HCT116 (cell line): ENCODE measurements around the gene DENND2A. TPM values are rescaled to one million over a fixed set of nuclear protein-coding genes. Genes with fewer than 3 reads are reported as not detected.
A peak's percentile ranks its signal among the peaks of the same experiment; 100 is the strongest.

Experiments used
- ATAC-seq: fragments of 200-7000 bp; cut with Tn5 transposase; 2 replicates; pipeline ENCODE4 v1.9.1; 2020; ENCODE audit warnings: mild to moderate bottlenecking, moderate library complexity
- Bru-seq: library from RNA; stranded (reverse); fragments of 400-500 nt; gene quantifications from one replicate; lab custom pipeline; 2021; lab: Mats Ljungman, UMichigan
- BruChase-seq, 2 experiments: library from RNA; stranded (reverse); fragments of 400-500 nt; gene quantifications; one replicate each; lab custom pipeline; 2021; lab: Mats Ljungman, UMichigan
- BruUV-seq: library from RNA; stranded (reverse); fragments of 400-500 nt; replicated peaks from 2 replicates; lab custom pipeline; 2021; lab: Mats Ljungman, UMichigan
- CTCF ChIA-PET: fragments of 300-600 bp; sonication (Branson Sonifier 250); formaldehyde crosslinking; loops from one replicate; lab custom pipeline; 2021; ENCODE audit warnings: antibody characterized with exemption; lab: Charles Lee
- POLR2A ChIA-PET: fragments of 300-600, 350-600 bp; sonication (Branson Sonifier 250); formaldehyde crosslinking; loops from one replicate; lab custom pipeline; 2021; ENCODE audit warnings: antibody characterized with exemption; lab: Charles Lee
- RAD21 ChIA-PET, 2 experiments: fragments of 300-600 bp; sonication (Branson Sonifier 250); formaldehyde crosslinking; loops; one replicate each; lab custom pipeline; 2023; ENCODE audit warnings: low total read pairs in 2 of 2; ENCODE audit not compliant: uncharacterized antibody in 2 of 2, unreplicated experiment in 2 of 2, low non-redundant PET in 1 of 2; lab: Charles Lee
- DNase-seq: peaks from one replicate; pipeline ENCODE4 v3.0.0-alpha.2; 2010; ENCODE audit warnings: low read depth, low spot score
- H2AFZ ChIP-seq: fragments of 200-600 bp; shearing (Covaris generic), sonication (generic); 2 replicates; pipeline ENCODE4 v1.6.1; 2017; ENCODE audit warnings: low read depth, mixed run types, mixed read lengths, antibody characterized with exemption, low read length; ENCODE audit not compliant: poor library complexity, severe bottlenecking
- H3K27ac ChIP-seq: 2 replicates; pipeline ENCODE4 v1.5.1; 2012; ENCODE audit warnings: low read depth, low read length
- H3K27me3 ChIP-seq: fragments of 200-600 bp; sonication (generic); 2 replicates; pipeline ENCODE4 v1.6.1; 2016; ENCODE audit warnings: mixed run types, low read length, mixed read lengths; ENCODE audit not compliant: insufficient read depth
- H3K36me3 ChIP-seq, 2 experiments: fragments of 200-500 bp in 1 of 2; fragments of 200-600 bp in 1 of 2; sonication (Bioruptor generic) in 1 of 2; sonication (generic) in 1 of 2; 2 replicates each; pipeline versions ENCODE4 v1.5.1 to v1.6.1; 2014 to 2016; ENCODE audit warnings: low read length in 2 of 2, inconsistent platforms in 1 of 2, mixed read lengths in 1 of 2, mixed run types in 1 of 2; ENCODE audit not compliant: insufficient read depth in 2 of 2, control insufficient read depth in 1 of 2
- H3K4me1 ChIP-seq, 2 experiments: fragments of 200-600 bp in 1 of 2; sonication (generic) in 1 of 2; 2 replicates each; pipeline versions ENCODE4 v1.5.1 to v1.6.1; 2012 to 2017; ENCODE audit warnings: low read length in 2 of 2, inconsistent platforms in 1 of 2, mild to moderate bottlenecking in 1 of 2, mixed read lengths in 1 of 2, mixed run types in 1 of 2, moderate library complexity in 1 of 2; ENCODE audit not compliant: insufficient read depth in 2 of 2, control insufficient read depth in 1 of 2
- H3K4me2 ChIP-seq: fragments of 200-600 bp; sonication (generic); 2 replicates; pipeline ENCODE4 v1.6.1; 2017; ENCODE audit warnings: mixed run types, low read length, mixed read lengths
- H3K4me3 ChIP-seq, 2 experiments: fragments of 200-600 bp in 1 of 2; sonication (generic) in 1 of 2; replicated peaks in 1 of 2; 2 replicates each; pipeline ENCODE4 v1.5.1; 2011 to 2016; ENCODE audit warnings: low read length in 2 of 2, control low read depth in 1 of 2, low read depth in 1 of 2, mild to moderate bottlenecking in 1 of 2, mixed read lengths in 1 of 2, mixed run types in 1 of 2
- H3K79me2 ChIP-seq: fragments of 200-600 bp; sonication (generic); 2 replicates; pipeline ENCODE4 v1.6.1; 2017; ENCODE audit warnings: mild to moderate bottlenecking, mixed run types, low read length, moderate library complexity, mixed read lengths; ENCODE audit not compliant: insufficient read depth
- H3K9ac ChIP-seq: fragments of 200-600 bp; sonication (generic); 2 replicates; pipeline ENCODE4 v1.6.1; 2016; ENCODE audit warnings: low read length, mixed read lengths
- H3K9me2 ChIP-seq: fragments of 200-600 bp; sonication (generic), shearing (Covaris generic); 2 replicates; pipeline ENCODE4 v1.6.1; 2017; ENCODE audit warnings: mixed run types, mild to moderate bottlenecking, moderate library complexity; ENCODE audit not compliant: insufficient read depth
- H3K9me3 ChIP-seq, 2 experiments: fragments of 200-500 bp in 1 of 2; fragments of 200-600 bp in 1 of 2; sonication (Bioruptor generic) in 1 of 2; sonication (generic) in 1 of 2; 2 replicates each; pipeline ENCODE4 v1.6.1; 2014 to 2017; ENCODE audit warnings: low read length in 2 of 2, mixed read lengths in 2 of 2, inconsistent platforms in 1 of 2, low read depth in 1 of 2, mild to moderate bottlenecking in 1 of 2, mixed run types in 1 of 2, moderate library complexity in 1 of 2; ENCODE audit not compliant: control insufficient read depth in 1 of 2, insufficient read depth in 1 of 2
- H4K20me1 ChIP-seq: fragments of 200-600 bp; sonication (generic), shearing (Covaris generic); 2 replicates; pipeline ENCODE4 v1.6.1; 2017; ENCODE audit warnings: mixed run types, mild to moderate bottlenecking, moderate library complexity; ENCODE audit not compliant: insufficient read depth
- ATF3 ChIP-seq: IDR thresholded peaks from 2 replicates; pipeline ENCODE4 v1.6.1; 2012
- CBX3 ChIP-seq: IDR thresholded peaks from 2 replicates; pipeline ENCODE4 v1.6.1; 2012; ENCODE audit warnings: low read depth
- CEBPB ChIP-seq: IDR thresholded peaks from 2 replicates; pipeline ENCODE4 v1.6.1; 2012; ENCODE audit warnings: low read depth
- EGR1 ChIP-seq: IDR thresholded peaks from 2 replicates; pipeline ENCODE4 v1.6.1; 2012; ENCODE audit warnings: low read depth
- ELF1 ChIP-seq: IDR thresholded peaks from 2 replicates; pipeline ENCODE4 v1.6.1; 2012; ENCODE audit warnings: low read depth, borderline replicate concordance
- EZH2 ChIP-seq: fragments of 200-600 bp; sonication (generic); IDR thresholded peaks from 2 replicates; pipeline ENCODE4 v1.6.1; 2017; ENCODE audit warnings: antibody characterized with exemption, mixed run types
- EZH2phosphoT487 ChIP-seq: fragments of 200-600 bp; IDR thresholded peaks from 2 replicates; pipeline ENCODE4 v1.6.1; 2018; ENCODE audit warnings: antibody characterized with exemption, borderline replicate concordance
- FOSL1 ChIP-seq: IDR thresholded peaks from 2 replicates; pipeline ENCODE4 v1.6.1; 2012; ENCODE audit warnings: low read depth
- JUND ChIP-seq: IDR thresholded peaks from 2 replicates; pipeline ENCODE4 v1.6.1; 2012
- RAD21 ChIP-seq: IDR thresholded peaks from 2 replicates; pipeline ENCODE4 v1.6.1; 2012; ENCODE audit warnings: low read depth, mild to moderate bottlenecking
- SRF ChIP-seq: IDR thresholded peaks from 2 replicates; pipeline ENCODE4 v1.6.1; 2012; ENCODE audit warnings: low read depth
- ZFX ChIP-seq: fragments of 450-650 bp; IDR thresholded peaks from 2 replicates; pipeline ENCODE4 v1.6.1; 2017
- intact Hi-C: fragments of 100-400 bp; cut with micrococcal nuclease; formaldehyde crosslinking; loops from 2 replicates; pipeline ENCODE4 v1.10.0; 2022
- long read RNA-seq: library from polyadenylated mRNA; unstranded; transcript quantifications from one replicate; pipeline ENCODE4 v2.0.0, GENCODE V29; 2021; ENCODE audit not compliant: unreplicated experiment
- polyA plus RNA-seq: library from polyadenylated mRNA; unstranded; fragments of >200 nt; gene quantifications from 2 replicates; pipeline ENCODE4 v1.2.1, GENCODE V29; 2012; ENCODE audit warnings: missing spikeins
- total RNA-seq: library from RNA; stranded (reverse); gene quantifications from one replicate; pipeline ENCODE4 v1.2.1, GENCODE V29; 2021; ENCODE audit not compliant: unreplicated experiment
- TF ChIP-seq, protein P1 (sequence below): IDR thresholded peaks from 2 replicates; pipeline ENCODE4 v1.6.1; 2012; ENCODE audit warnings: low read depth
- TF ChIP-seq, protein P2 (sequence below): IDR thresholded peaks from 2 replicates; pipeline ENCODE4 v1.6.1; 2011; ENCODE audit warnings: mild to moderate bottlenecking, low read length, moderate library complexity; ENCODE audit not compliant: insufficient replicate concordance; ENCODE audit errors: extremely low read depth

DENND2A gene, protein sequence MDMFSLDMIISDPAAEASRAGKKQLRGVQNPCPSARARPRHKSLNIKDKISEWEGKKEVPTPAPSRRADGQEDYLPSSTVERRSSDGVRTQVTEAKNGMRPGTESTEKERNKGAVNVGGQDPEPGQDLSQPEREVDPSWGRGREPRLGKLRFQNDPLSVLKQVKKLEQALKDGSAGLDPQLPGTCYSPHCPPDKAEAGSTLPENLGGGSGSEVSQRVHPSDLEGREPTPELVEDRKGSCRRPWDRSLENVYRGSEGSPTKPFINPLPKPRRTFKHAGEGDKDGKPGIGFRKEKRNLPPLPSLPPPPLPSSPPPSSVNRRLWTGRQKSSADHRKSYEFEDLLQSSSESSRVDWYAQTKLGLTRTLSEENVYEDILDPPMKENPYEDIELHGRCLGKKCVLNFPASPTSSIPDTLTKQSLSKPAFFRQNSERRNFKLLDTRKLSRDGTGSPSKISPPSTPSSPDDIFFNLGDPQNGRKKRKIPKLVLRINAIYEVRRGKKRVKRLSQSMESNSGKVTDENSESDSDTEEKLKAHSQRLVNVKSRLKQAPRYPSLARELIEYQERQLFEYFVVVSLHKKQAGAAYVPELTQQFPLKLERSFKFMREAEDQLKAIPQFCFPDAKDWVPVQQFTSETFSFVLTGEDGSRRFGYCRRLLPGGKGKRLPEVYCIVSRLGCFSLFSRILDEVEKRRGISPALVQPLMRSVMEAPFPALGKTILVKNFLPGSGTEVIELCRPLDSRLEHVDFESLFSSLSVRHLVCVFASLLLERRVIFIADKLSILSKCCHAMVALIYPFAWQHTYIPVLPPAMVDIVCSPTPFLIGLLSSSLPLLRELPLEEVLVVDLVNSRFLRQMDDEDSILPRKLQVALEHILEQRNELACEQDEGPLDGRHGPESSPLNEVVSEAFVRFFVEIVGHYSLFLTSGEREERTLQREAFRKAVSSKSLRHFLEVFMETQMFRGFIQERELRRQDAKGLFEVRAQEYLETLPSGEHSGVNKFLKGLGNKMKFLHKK
- total RNA-seq = 0.12 TPM
- 0.15 and 0.18 TPM in 2 replicates for polyA plus RNA-seq
- Bru-seq, nascent RNA = percentile 13 among the genes with signal in this experiment
- percentile 13 among the genes with signal in this experiment for BruChase-seq, experiment 1, labeled RNA remaining after a 6-hour chase
- percentile 16 among the genes with signal in this experiment for BruChase-seq, experiment 2, labeled RNA remaining after a 2-hour chase
- long read RNA-seq = 0 reads

DNA sequence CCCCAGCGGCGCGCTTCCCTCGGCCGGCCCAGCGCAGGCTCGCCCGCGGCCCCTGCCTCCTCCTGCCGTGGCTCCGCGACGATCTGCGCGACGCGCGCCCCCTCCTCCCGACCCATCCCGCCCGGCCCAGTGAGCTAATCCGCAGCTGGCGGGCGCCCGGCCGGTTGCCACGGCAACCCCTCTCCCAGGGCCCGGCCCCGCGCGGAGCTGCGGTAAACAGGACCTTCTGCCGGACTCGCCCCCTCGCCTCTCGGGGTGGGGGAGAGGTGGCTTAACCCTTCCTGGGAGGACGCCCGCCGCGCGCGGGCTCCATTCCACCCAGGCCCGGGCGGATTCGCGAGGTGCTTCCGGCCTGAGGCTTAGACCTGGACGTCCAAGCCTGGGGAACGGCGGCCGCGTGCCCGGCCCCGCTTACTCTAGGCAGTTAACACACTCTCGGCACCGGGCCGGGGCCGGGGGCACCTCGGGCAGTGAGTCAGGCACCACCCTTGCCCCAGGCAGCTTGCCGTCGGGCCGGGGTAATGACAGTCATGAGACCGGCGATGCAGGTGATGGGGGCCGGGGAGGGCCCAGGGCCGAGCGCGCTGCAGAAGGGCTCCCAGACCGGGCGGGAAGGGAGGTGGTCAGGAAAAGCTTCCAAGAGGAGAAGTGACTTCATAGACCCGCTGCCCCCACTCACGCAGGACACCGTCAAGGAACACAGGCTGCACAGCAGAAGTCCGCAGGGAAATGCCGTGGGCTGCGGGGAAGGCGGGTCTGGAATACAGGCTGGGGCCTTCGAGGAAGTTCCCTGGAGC lies at the start of gene DENND2A:
TSS of gene DENND2A (minus strand) at position 87 of the 797 bp plus-strand sequence. CDS start 38,416 bp downstream, outside the sequence.
- no peaks in the 10 kb centered on the region for H3K36me3 ChIP-seq
- no peak within 1 kb of the TSS for H3K27ac ChIP-seq
- H3K9me3 ChIP-seq = no peaks in the 10 kb centered on the region
- H3K4me2 ChIP-seq = no peak within 1 kb of the TSS
- CTCF ChIA-PET = no interaction called here
- no peaks in the 10 kb centered on the region for H4K20me1 ChIP-seq
- H3K9ac ChIP-seq = no peak within 1 kb of the TSS
- POLR2A ChIA-PET = no interaction called here
- H3K27me3 ChIP-seq = no peaks in the 10 kb centered on the region; the same call in 1 of the 2 replicates
- H3K4me1 ChIP-seq = no peaks in the 10 kb centered on the region
- H3K9me2 ChIP-seq = no peaks in the 10 kb centered on the region
- ATAC-seq = no peak
- RAD21 ChIA-PET = no interaction called here
- no peaks in the 10 kb centered on the region for H3K79me2 ChIP-seq
- no TSS peak for BruUV-seq
- H2AFZ ChIP-seq = no peak within 1 kb of the TSS
- intact Hi-C loops = no loop called here
- DNase-seq = no peak
- H3K4me3 ChIP-seq = no peak within 1 kb of the TSS
- TF ChIP-seq JUND (no peak), CBX3 (no peak), EGR1 (no peak), ATF3 (no peak), CEBPB (no peak), ELF1 (no peak), EZH2phosphoT487 (no peak), ZFX (no peak), FOSL1 (no peak), SRF (no peak), EZH2 (no peak), RAD21 (no peak)
- TF ChIP-seq, protein P1, sequence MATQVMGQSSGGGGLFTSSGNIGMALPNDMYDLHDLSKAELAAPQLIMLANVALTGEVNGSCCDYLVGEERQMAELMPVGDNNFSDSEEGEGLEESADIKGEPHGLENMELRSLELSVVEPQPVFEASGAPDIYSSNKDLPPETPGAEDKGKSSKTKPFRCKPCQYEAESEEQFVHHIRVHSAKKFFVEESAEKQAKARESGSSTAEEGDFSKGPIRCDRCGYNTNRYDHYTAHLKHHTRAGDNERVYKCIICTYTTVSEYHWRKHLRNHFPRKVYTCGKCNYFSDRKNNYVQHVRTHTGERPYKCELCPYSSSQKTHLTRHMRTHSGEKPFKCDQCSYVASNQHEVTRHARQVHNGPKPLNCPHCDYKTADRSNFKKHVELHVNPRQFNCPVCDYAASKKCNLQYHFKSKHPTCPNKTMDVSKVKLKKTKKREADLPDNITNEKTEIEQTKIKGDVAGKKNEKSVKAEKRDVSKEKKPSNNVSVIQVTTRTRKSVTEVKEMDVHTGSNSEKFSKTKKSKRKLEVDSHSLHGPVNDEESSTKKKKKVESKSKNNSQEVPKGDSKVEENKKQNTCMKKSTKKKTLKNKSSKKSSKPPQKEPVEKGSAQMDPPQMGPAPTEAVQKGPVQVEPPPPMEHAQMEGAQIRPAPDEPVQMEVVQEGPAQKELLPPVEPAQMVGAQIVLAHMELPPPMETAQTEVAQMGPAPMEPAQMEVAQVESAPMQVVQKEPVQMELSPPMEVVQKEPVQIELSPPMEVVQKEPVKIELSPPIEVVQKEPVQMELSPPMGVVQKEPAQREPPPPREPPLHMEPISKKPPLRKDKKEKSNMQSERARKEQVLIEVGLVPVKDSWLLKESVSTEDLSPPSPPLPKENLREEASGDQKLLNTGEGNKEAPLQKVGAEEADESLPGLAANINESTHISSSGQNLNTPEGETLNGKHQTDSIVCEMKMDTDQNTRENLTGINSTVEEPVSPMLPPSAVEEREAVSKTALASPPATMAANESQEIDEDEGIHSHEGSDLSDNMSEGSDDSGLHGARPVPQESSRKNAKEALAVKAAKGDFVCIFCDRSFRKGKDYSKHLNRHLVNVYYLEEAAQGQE = no peak
- TF ChIP-seq, protein P2, sequence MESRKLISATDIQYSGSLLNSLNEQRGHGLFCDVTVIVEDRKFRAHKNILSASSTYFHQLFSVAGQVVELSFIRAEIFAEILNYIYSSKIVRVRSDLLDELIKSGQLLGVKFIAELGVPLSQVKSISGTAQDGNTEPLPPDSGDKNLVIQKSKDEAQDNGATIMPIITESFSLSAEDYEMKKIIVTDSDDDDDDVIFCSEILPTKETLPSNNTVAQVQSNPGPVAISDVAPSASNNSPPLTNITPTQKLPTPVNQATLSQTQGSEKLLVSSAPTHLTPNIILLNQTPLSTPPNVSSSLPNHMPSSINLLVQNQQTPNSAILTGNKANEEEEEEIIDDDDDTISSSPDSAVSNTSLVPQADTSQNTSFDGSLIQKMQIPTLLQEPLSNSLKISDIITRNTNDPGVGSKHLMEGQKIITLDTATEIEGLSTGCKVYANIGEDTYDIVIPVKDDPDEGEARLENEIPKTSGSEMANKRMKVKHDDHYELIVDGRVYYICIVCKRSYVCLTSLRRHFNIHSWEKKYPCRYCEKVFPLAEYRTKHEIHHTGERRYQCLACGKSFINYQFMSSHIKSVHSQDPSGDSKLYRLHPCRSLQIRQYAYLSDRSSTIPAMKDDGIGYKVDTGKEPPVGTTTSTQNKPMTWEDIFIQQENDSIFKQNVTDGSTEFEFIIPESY = no peak
